ENCODE data around the gene CLINT1. TPM values are rescaled to one million over a fixed set of nuclear protein-coding genes. Genes with fewer than 3 reads are reported as not detected.

Gene CLINT1
- total RNA-seq, 1 experiment from 2014 or later: 69.2 TPM

- ChIA-PET RAD21 (ENCODE audit: low non-redundant PET in 1 of 2, low total read pairs in 2 of 2, uncharacterized antibody in 2 of 2, unreplicated experiment in 2 of 2) (interaction anchor here in 1 of 2 experiments (0.5 kb wide), 1 partner anchor 131 kb away, joined by 3 read pairs; no protein-coding TSS in a partner anchor), POLR2A (no interaction called here), CTCF (no interaction called here)
- intact Hi-C loops (cut with micrococcal nuclease): no loop called here
- H3K36me3 ChIP-seq (ENCODE audit: control insufficient read depth in 1 of 2, insufficient read depth in 2 of 2, low read length in 2 of 2): no peaks in the 10 kb centered on the region
- DNase-seq (ENCODE audit: low read depth, low spot score) (no peak), ATAC-seq (no peak)
- H3K27ac ChIP-seq (ENCODE audit: low read depth, low read length): no peak overlapping the region
- H3K4me3 ChIP-seq (replicated peaks in 1 of 2; ENCODE audit: low read depth in 1 of 2, low read length in 2 of 2): no peak overlapping the region
- no peak overlapping the region for H3K4me2 ChIP-seq (ENCODE audit: low read length)
- H3K9me3 ChIP-seq (ENCODE audit: control insufficient read depth in 1 of 2, insufficient read depth in 1 of 2, low read depth in 1 of 2, low read length in 2 of 2): no peaks in the 10 kb centered on the region
- H3K9ac ChIP-seq (ENCODE audit: low read length): no peak overlapping the region
- H3K4me1 ChIP-seq (ENCODE audit: control insufficient read depth in 1 of 2, insufficient read depth in 2 of 2, low read length in 2 of 2): no peaks in the 10 kb centered on the region
- TF ChIP-seq RAD21 (IDR thresholded peaks at IDR 0.05; ENCODE audit: low read depth): no peak
- TF ChIP-seq TCF7L2 (IDR thresholded peaks at IDR 0.05; ENCODE audit: borderline replicate concordance, extremely low read depth, insufficient read depth, insufficient read length): no peak
- no peak for TF ChIP-seq EZH2 (IDR thresholded peaks at IDR 0.05)
- no peak for TF ChIP-seq EZH2phosphoT487 (IDR thresholded peaks at IDR 0.05; ENCODE audit: borderline replicate concordance)
- TF ChIP-seq ELF1 (IDR thresholded peaks at IDR 0.05; ENCODE audit: borderline replicate concordance, low read depth): no peak
- no peak for TF ChIP-seq REST (IDR thresholded peaks at IDR 0.05; ENCODE audit: low read depth)
- no peaks in the 10 kb centered on the region for H3K9me2 ChIP-seq (ENCODE audit: insufficient read depth)
- BruUV-seq (replicated peaks): no TSS peak
- H4K20me1 ChIP-seq (ENCODE audit: insufficient read depth): no peaks in the 10 kb centered on the region
- H3K79me2 ChIP-seq (ENCODE audit: insufficient read depth, low read length): no peaks in the 10 kb centered on the region
- H2AFZ ChIP-seq (ENCODE audit: low read depth, low read length, poor library complexity, severe bottlenecking): no peak overlapping the region
- no peaks in the 10 kb centered on the region for H3K27me3 ChIP-seq (ENCODE audit: insufficient read depth, low read length)
These were observed 30.0 kb upstream of the CLINT1 start for GRCh38 chr5:157888814-157889532.

Data from HCT116 (cell line).